HL-60 (cell line): ENCODE measurements around the gene GRIK5.

Experiments used
- CTCF ChIP-seq: IDR thresholded peaks from one replicate; pipeline ENCODE4 v1.5.1; 2011; ENCODE audit warnings: low read length, control low read depth, inconsistent platforms; ENCODE audit not compliant: insufficient read depth
- GABPA ChIP-seq: IDR thresholded peaks from 2 replicates; pipeline ENCODE4 v1.6.1; 2012; ENCODE audit warnings: low read depth
- POLR2AphosphoS5 ChIP-seq: IDR thresholded peaks from 2 replicates; pipeline ENCODE4 v1.6.1; 2012; ENCODE audit warnings: low read depth
- REST ChIP-seq: IDR thresholded peaks from 2 replicates; pipeline ENCODE4 v1.6.1; 2012; ENCODE audit warnings: low read depth; ENCODE audit not compliant: insufficient replicate concordance
- SPI1 ChIP-seq: IDR thresholded peaks from 2 replicates; pipeline ENCODE4 v1.6.1; 2012; ENCODE audit warnings: low read depth, mild to moderate bottlenecking, borderline replicate concordance

- TF ChIP-seq CTCF (no peak), REST (no peak), POLR2AphosphoS5 (no peak), GABPA (no peak), SPI1 (no peak)
These were observed 24.4 kb downstream of the GRIK5 start for GRCh38 chr19:42045575-42045974.
